HEK293 (cell line): Measurements from ENCODE around the gene TTLL10.

Experiments
- CTCF ChIA-PET: fragments of 350-600 bp; formaldehyde crosslinking; extraction: SDS; loops from one replicate; lab custom pipeline; 2021; ENCODE audit warnings: antibody characterized with exemption; lab: Yijun Ruan, JAX
- POLR2A ChIA-PET: fragments of 300-600 bp; formaldehyde crosslinking; extraction: SDS; loops from one replicate; lab custom pipeline; 2020; ENCODE audit warnings: antibody characterized with exemption, inconsistent platforms; lab: Yijun Ruan, JAX
- H3K27ac ChIP-seq: fragments of 200-500 bp; sonication (Bioruptor generic); 2 replicates; pipeline ENCODE4 v1.5.1; 2014; ENCODE audit warnings: low read depth, low read length, control low read depth, inconsistent platforms; ENCODE audit errors: extremely low read depth
- H3K36me3 ChIP-seq, 2 experiments: fragments of 200-500 bp in 1 of 2; sonication (Bioruptor generic) in 1 of 2; 1 replicate in 1 of 2; 2 replicates in 1 of 2; pipeline ENCODE4 v1.5.1; 2014 to 2017; ENCODE audit warnings: inconsistent platforms in 2 of 2, low read length in 2 of 2; ENCODE audit not compliant: control insufficient read depth in 2 of 2, insufficient read depth in 1 of 2
- H3K4me1 ChIP-seq: fragments of 200-500 bp; sonication (Bioruptor generic); 2 replicates; pipeline ENCODE4 v1.5.1; 2014; ENCODE audit warnings: mild to moderate bottlenecking, low read length, inconsistent platforms; ENCODE audit not compliant: control insufficient read depth, insufficient read depth
- H3K4me3 ChIP-seq: 2 replicates; pipeline ENCODE4 v1.5.1; 2011; ENCODE audit warnings: low read depth, mild to moderate bottlenecking, control low read depth, low read length, moderate library complexity
- H3K9me3 ChIP-seq: fragments of 200-500 bp; sonication (Bioruptor generic); 2 replicates; pipeline ENCODE4 v1.5.1; 2014; ENCODE audit warnings: low read depth, low read length, inconsistent platforms; ENCODE audit not compliant: control insufficient read depth, insufficient read depth
- EGR2 ChIP-seq: fragments of 450-650 bp; formaldehyde crosslinking; IDR thresholded peaks from 2 replicates; pipeline ENCODE4 v1.5.1; 2016; ENCODE audit warnings: low read depth, missing biosample characterization, missing genetic modification characterization
- GLI2 ChIP-seq: fragments of 450-650 bp; formaldehyde crosslinking; IDR thresholded peaks from 2 replicates; pipeline ENCODE4; 2017; ENCODE audit warnings: missing biosample characterization, missing genetic modification characterization, low read depth, borderline replicate concordance
- GLIS2 ChIP-seq: fragments of 450-650 bp; formaldehyde crosslinking; IDR thresholded peaks from 2 replicates; pipeline ENCODE4 v1.5.1; 2016; ENCODE audit warnings: missing biosample characterization, missing genetic modification characterization
- HIC1 ChIP-seq: fragments of 450-650 bp; formaldehyde crosslinking; IDR thresholded peaks from 2 replicates; pipeline ENCODE4 v1.5.1; 2016; ENCODE audit warnings: missing biosample characterization, missing genetic modification characterization
- KLF1 ChIP-seq: fragments of 450-650 bp; formaldehyde crosslinking; IDR thresholded peaks from 2 replicates; pipeline ENCODE4 v1.5.1; 2016; ENCODE audit warnings: missing biosample characterization, missing genetic modification characterization
- KLF9 ChIP-seq: fragments of 450-650 bp; formaldehyde crosslinking; IDR thresholded peaks from 2 replicates; pipeline ENCODE4 v1.5.1; 2016; ENCODE audit warnings: missing biosample characterization, missing genetic modification characterization, low read depth
- PATZ1 ChIP-seq: fragments of 450-650 bp; formaldehyde crosslinking; IDR thresholded peaks from 2 replicates; pipeline ENCODE4 v1.5.1; 2016; ENCODE audit warnings: missing biosample characterization, missing genetic modification characterization
- PRDM1 ChIP-seq: fragments of 450-650 bp; formaldehyde crosslinking; IDR thresholded peaks from 2 replicates; pipeline ENCODE4; 2016; ENCODE audit warnings: missing biosample characterization, missing genetic modification characterization
- SP2 ChIP-seq: fragments of 450-650 bp; formaldehyde crosslinking; IDR thresholded peaks from 2 replicates; pipeline ENCODE4 v1.5.1; 2016; ENCODE audit warnings: missing biosample characterization, missing genetic modification characterization
- SP3 ChIP-seq: fragments of 450-650 bp; formaldehyde crosslinking; IDR thresholded peaks from 2 replicates; pipeline ENCODE4 v1.5.1; 2016; ENCODE audit warnings: missing biosample characterization, missing genetic modification characterization
- ZBTB20 ChIP-seq: fragments of 450-650 bp; formaldehyde crosslinking; IDR thresholded peaks from 2 replicates; pipeline ENCODE4 v1.5.1; 2016; ENCODE audit warnings: missing biosample characterization, missing genetic modification characterization
- ZBTB8A ChIP-seq: fragments of 450-650 bp; formaldehyde crosslinking; IDR thresholded peaks from 2 replicates; pipeline ENCODE4 v1.5.1; 2016; ENCODE audit warnings: missing biosample characterization, missing genetic modification characterization
- ZNF10 ChIP-seq: fragments of 450-650 bp; formaldehyde crosslinking; IDR thresholded peaks from 2 replicates; pipeline ENCODE4 v1.5.1; 2017; ENCODE audit warnings: missing biosample characterization, missing genetic modification characterization
- ZNF121 ChIP-seq: fragments of 450-650 bp; formaldehyde crosslinking; IDR thresholded peaks from 2 replicates; pipeline ENCODE4 v1.5.1; 2016; ENCODE audit warnings: missing biosample characterization, missing genetic modification characterization
- ZNF214 ChIP-seq: fragments of 450-650 bp; formaldehyde crosslinking; IDR thresholded peaks from 2 replicates; pipeline ENCODE4 v1.5.1; 2017; ENCODE audit warnings: missing biosample characterization, mild to moderate bottlenecking, missing genetic modification characterization, borderline replicate concordance
- ZNF292 ChIP-seq: fragments of 450-650 bp; formaldehyde crosslinking; IDR thresholded peaks from 2 replicates; pipeline ENCODE4 v1.5.1; 2016; ENCODE audit warnings: low read depth, missing biosample characterization, missing genetic modification characterization, borderline replicate concordance
- ZNF488 ChIP-seq: fragments of 450-650 bp; formaldehyde crosslinking; IDR thresholded peaks from 2 replicates; pipeline ENCODE4 v1.5.1; 2016; ENCODE audit warnings: missing biosample characterization, missing genetic modification characterization
- ZNF600 ChIP-seq: fragments of 450-650 bp; formaldehyde crosslinking; IDR thresholded peaks from 2 replicates; pipeline ENCODE4 v1.5.1; 2016; ENCODE audit warnings: missing biosample characterization, missing genetic modification characterization
- ZNF692 ChIP-seq: fragments of 450-650 bp; formaldehyde crosslinking; IDR thresholded peaks from 2 replicates; pipeline ENCODE4 v1.5.1; 2016; ENCODE audit warnings: missing biosample characterization, missing genetic modification characterization
- ZNF701 ChIP-seq: fragments of 450-650 bp; formaldehyde crosslinking; IDR thresholded peaks from 2 replicates; pipeline ENCODE4 v1.5.1; 2016; ENCODE audit warnings: missing biosample characterization, missing genetic modification characterization
- ZNF785 ChIP-seq: fragments of 450-650 bp; formaldehyde crosslinking; IDR thresholded peaks from 2 replicates; pipeline ENCODE4 v1.5.1; 2016; ENCODE audit warnings: missing biosample characterization, missing genetic modification characterization
- ZSCAN18 ChIP-seq: fragments of 450-650 bp; formaldehyde crosslinking; IDR thresholded peaks from 2 replicates; pipeline ENCODE4 v1.5.1; 2016; ENCODE audit warnings: missing biosample characterization, missing genetic modification characterization

The TTLL10 gene

DNA sequence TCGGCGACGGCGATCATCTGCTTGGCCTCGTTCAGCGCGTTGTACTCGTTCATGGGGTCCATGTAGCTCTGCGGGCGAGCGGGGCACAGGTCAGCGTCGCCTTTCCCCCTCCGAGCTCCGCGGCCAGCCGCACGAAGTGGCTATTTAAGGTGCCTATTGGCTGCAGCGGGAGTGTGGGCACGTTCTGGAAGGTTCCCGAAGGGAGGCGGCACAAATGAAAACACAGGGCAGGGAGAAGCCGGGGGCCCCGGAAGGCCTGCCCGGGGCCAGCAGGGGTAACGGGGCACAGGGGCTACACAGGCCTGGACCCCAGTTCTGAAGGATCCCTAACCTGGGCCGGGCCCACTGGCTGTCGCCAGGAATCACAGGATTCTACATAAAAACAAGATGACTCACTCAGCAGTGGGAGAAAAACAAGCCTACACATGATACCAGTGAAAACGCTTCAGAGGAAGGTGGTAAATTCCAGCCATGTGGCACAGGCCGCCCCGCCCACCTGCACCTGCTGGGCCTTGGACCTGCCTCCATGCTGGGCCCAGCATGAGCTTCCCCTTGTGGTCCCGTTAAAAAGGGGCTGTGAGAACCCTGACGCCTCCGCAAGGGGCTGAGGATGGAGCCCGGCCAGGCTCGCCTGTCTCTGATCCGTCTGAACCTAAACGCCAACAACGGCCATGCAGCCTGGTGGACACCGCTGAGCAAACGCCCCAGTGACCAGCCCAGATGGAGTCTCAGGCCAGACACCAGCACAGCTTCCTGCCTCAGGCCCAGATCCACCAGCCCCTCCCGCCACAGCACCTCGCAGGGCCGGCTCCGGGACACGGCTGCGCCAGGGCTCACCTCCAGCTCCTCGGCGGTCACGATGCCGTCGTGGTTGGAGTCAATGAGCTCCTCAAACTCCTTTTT, 44.2 kb downstream of the TTLL10 start (continued):
- TF ChIP-seq ZNF488 (tag by site-specific recombination) (no peak), EGR2 (tag by site-specific recombination) (peak; percentile 87), ZNF785 (tag by site-specific recombination) (no peak), ZNF121 (tag by site-specific recombination) (peak; percentile 8; the same call in 1 of the 2 replicates), PATZ1 (tag by site-specific recombination) (0 out of 2 replicates have a peak, but pooled peaks have one; percentile 19), KLF9 (tag by site-specific recombination) (peak; percentile 84), GLIS2 (tag by site-specific recombination) (peak; percentile 67), SP3 (no peak), ZBTB8A (peak; percentile 92), PRDM1 (tag by site-specific recombination) (peak; percentile 60), GLI2 (tag by site-specific recombination) (no peak), ZNF292 (tag by site-specific recombination) (no peak), KLF1 (tag by site-specific recombination) (peak; percentile 76), ZNF10 (tag by site-specific recombination) (peak; percentile 89), ZNF692 (tag by site-specific recombination) (peak; percentile 80), HIC1 (peak; percentile 73; the same call in 1 of the 2 replicates)

DNA sequence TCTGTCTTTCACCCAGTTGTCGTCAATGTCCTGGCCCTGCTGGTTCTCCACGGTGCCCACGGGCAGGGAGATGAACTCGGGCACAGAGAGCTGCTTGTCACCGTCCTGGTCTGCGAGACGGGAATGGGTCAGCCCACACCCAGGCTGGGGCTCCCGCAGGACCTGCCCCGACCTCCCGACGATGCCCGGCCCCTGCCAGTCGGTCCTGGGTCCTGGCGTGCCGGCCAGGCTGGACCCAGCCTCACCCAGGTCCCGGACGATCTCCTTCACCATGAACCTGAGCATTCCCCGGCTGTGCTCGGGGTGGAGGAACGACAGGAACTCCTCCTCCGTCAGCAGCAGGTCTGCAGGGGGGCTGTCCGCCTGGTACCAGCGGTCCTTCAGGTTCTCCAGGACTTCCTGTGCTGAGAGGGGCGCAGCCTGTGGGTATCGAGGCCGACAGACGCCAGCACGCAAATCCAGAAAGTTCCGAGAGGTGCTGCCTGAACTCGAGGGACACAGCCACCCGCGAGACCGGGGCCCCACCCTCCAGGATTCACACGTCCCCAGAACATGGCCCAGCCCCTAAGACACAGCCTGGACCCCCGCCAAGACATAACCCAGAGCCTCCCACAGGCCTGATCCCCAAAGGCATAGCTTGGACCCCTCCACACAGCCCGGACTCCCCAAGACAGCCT, 45.0 kb downstream of the TTLL10 start:
- ChIA-PET CTCF (interaction anchor here (1.2 kb wide), 1 partner anchor 12 kb away, joined by 3 read pairs; no protein-coding TSS in a partner anchor), POLR2A (no interaction called here)
- peaks cover 4 to 83% of the 10 kb centered on the region in 2 experiments; a peak in 2 of 3 replicates for H3K36me3 ChIP-seq
- no peaks in the 10 kb centered on the region for H3K4me1 ChIP-seq
- no peak overlapping the region for H3K4me3 ChIP-seq
- H3K9me3 ChIP-seq = no peaks in the 10 kb centered on the region
- TF ChIP-seq HIC1 (peak; percentile 22; the same call in 1 of the 2 replicates), ZNF701 (tag by site-specific recombination) (no peak), ZBTB20 (no peak), ZNF214 (tag by site-specific recombination) (no peak), ZSCAN18 (tag by site-specific recombination) (no peak), ZNF600 (tag by site-specific recombination) (0 out of 2 replicates have a peak, but pooled peaks have one; percentile 6), SP2 (tag by site-specific recombination) (no peak; the same call in 1 of the 2 replicates)
- H3K27ac ChIP-seq = no peak overlapping the region
